HG02571 (cell line): ENCODE measurements around the gene INAVA.
"Not testable (repeated sequence)": the region's sequence is repeated elsewhere in the genome, so short reads cannot be mapped to it uniquely, and the experiment has no call there.

Source experiments
- ATAC-seq: cut with Tn5 transposase; IDR thresholded peaks from one replicate; pipeline ENCODE4 v1.9.1; 2021; ENCODE audit warnings: mild to moderate bottlenecking, moderate library complexity; ENCODE audit not compliant: unreplicated experiment

INAVA gene

DNA sequence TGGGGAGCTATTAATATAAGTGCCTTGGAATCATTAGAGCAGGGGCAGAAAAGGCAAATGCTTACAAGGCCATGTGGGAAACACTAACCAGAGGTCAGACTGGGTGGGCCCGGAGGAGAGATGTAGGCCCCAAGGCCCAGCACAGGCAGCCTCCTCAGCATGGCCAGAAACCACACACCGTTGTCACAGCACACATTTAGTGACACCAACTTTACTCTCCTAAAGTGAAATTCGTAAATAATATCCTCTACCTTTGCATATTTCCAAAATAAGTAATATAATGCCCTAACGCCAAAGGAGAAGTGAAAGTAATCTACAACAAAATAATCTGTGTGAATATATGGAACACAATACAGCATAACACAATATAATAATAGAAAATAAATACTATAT lies 66.2 kb downstream of the INAVA start:
- ATAC-seq: no peak

DNA sequence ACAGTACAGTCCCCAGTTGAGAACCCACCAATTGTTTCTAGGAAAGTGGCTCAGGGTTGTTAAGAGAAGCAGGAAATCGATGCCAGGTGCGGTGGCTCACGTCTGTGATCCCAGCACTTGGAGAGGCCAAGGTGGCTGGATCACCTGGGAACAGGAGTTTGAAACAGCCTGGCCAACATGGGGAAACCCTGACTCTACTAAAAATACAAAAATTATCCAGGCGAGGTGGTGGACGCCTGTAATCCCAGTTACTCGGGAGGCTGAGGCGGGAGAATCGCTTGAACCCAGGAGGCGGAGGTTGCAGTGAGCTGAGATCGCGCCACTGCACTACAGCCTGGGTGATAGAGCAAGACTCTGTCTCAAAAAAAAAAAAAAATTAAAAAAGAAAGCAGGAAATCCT lies 67.5 kb downstream of the INAVA start:
- ATAC-seq: not testable (repeated sequence)

DNA sequence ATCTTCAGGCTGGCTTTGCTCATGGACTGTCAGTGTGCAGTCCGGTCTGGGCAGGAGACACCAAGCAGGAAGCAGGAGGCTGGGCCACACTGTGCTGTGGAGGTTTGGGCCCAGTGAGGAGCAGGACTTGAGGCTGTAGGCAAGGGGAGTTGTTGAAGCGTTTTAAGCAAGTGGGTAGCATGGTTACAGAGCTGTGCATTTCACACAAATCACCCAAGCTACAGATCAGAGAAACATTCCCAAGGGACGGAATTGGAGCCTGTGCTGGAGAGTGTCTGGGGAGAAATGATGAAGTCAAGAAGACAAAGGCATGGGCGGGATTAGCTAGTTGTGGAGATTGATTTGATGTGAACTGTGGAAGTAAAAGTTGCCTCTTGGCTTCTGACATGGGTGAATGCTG lies 67.9 kb downstream of the INAVA start:
- ATAC-seq: no peak

DNA sequence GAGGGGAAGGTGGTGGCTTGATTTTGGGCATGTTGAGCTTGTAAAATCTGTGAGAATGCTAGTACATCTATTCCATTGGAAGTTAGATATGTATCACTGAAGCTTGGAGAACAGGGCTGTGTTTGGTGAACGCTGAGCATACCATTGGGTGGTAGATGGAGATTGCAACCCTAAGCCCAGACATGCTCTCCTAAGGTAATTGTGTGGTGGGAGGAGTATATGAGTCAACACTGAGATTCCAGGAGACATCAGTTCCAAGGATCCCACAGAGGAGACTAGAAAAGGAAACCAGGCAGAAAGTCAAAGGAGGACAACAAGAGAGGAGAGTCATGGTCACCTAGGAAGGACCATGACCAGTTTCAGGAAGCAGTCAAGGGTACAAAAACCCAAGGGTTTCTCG lies 68.4 kb downstream of the INAVA start:
- ATAC-seq: no peak

DNA sequence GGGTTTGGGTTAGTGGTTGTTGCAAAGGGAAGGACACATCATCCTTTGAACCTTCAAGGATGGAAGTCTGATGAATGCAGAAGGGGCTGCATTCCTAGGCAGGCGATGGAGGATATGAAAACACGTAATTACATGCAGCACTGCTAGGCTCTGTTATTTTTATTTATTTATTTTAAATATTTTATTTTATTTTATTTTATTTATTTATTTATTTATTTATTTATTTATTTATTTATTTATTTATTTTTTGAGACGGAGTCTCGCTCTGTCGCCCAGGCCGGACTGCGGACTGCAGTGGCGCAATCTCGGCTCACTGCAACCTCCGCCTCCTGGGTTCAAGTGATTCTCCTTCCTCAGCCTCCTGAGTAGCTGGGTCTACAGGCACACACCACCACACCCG lies 69.2 kb downstream of the INAVA start:
- not testable (repeated sequence) for ATAC-seq
